NCI-H748 treated with DMSO at 0.1 percent for 48 hours (cell line): ENCODE results near the gene ZNF215.
"Not testable (repeated sequence)": the region's sequence is repeated elsewhere in the genome, so short reads cannot be mapped to it uniquely, and the experiment has no call there.

Source experiments
- DNase-seq: peaks from one replicate; lab custom pipeline; 2025; lab: John Stamatoyannopoulos, UW

Gene ZNF215

GRCh38 chr11:6926208-6927029 lies at the start of gene ZNF215:
Gene ZNF215 (plus strand): TSS chr11:6926426. CDS start chr11:6932273, 5,847 bp downstream.
- DNase-seq, result peak; percentile 48

- DNase-seq, result no peak
Measured at GRCh38 chr11:6876914-6877313, 49.3 kb upstream of the ZNF215 start.

GRCh38 chr11:6882751-6883150 lies 43.5 kb upstream of the ZNF215 start:
- no peak for DNase-seq

GRCh38 chr11:6887711-6888110 lies 38.5 kb upstream of the ZNF215 start:
- not testable (repeated sequence) for DNase-seq

GRCh38 chr11:6888830-6889229 lies 37.4 kb upstream of the ZNF215 start:
- DNase-seq, result no peak

GRCh38 chr11:6889835-6890234 lies 36.4 kb upstream of the ZNF215 start:
- no peak for DNase-seq

GRCh38 chr11:6892400-6892799 lies 33.8 kb upstream of the ZNF215 start, which contains the start of gene OR2D2:
Gene OR2D2 (minus strand): TSS chr11:6892500. CDS start chr11:6892500, 0 bp downstream.
- no peak for DNase-seq

- no peak for DNase-seq
Measured at GRCh38 chr11:6894097-6894496, 32.1 kb upstream of the ZNF215 start.

- no peak for DNase-seq
Measured at GRCh38 chr11:6895010-6895409, 31.2 kb upstream of the ZNF215 start.

GRCh38 chr11:6898911-6899310 lies 27.3 kb upstream of the ZNF215 start:
- DNase-seq, result no peak

- DNase-seq, result no peak
Measured at GRCh38 chr11:6900327-6900999, 25.8 kb upstream of the ZNF215 start.

GRCh38 chr11:6904804-6905203 lies 21.4 kb upstream of the ZNF215 start:
- DNase-seq, result not testable (repeated sequence)

- DNase-seq, result no peak
Measured at GRCh38 chr11:6911378-6911777, 14.8 kb upstream of the ZNF215 start.

- DNase-seq, result no peak
Measured at GRCh38 chr11:6911948-6912347, 14.3 kb upstream of the ZNF215 start.

- DNase-seq, result no peak
Measured at GRCh38 chr11:6919698-6920097, 6.5 kb upstream of the ZNF215 start.

GRCh38 chr11:6920702-6921101 lies 5.5 kb upstream of the ZNF215 start, which contains the start of gene OR2D3:
Gene OR2D3 (plus strand): TSS chr11:6921002. CDS start chr11:6921002, 0 bp downstream.
- no peak for DNase-seq

GRCh38 chr11:6925007-6925577 lies 1.1 kb upstream of the ZNF215 start:
- no peak for DNase-seq

- no peak for DNase-seq
Measured at GRCh38 chr11:6925636-6926207, 504 bp upstream of the ZNF215 start.

- peak; percentile 65 for DNase-seq
Measured at GRCh38 chr11:6927030-6927617, 898 bp downstream of the ZNF215 start.

GRCh38 chr11:6928916-6929315 lies 2.7 kb downstream of the ZNF215 start:
- DNase-seq, result peak; percentile 41

- DNase-seq, result no peak
Measured at GRCh38 chr11:6931146-6931713, 5.0 kb downstream of the ZNF215 start.

GRCh38 chr11:6932145-6932544 lies 5.9 kb downstream of the ZNF215 start:
- DNase-seq, result no peak
